GM21526 (cell line): Measurements from ENCODE around the gene SIDT2.

ENCODE experiments used
- ATAC-seq: cut with Tn5 transposase; IDR thresholded peaks from one replicate; pipeline ENCODE4 v1.9.1; 2021; ENCODE audit warnings: moderate library complexity; ENCODE audit not compliant: unreplicated experiment, low FRiP score

Gene SIDT2

DNA sequence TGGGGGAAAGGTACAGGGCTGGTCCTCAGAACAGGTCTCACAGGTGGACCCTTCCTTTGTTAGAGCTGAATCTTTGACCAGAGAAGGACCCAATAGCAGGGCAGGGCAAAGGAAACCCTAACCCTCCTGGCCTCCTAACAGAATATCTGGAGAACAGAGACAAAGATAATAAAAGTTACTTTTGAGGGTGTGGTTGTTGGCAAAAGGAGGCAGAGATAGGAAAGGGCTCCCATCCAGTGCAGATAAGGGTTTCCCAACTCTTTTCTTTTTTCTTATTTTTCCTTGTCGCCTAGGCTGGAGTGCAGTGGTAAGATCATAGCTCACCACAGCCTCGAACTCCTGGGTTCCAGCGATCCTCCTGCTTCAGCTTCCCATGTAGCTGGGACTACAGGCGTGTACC, 41.5 kb downstream of the SIDT2 start:
- ATAC-seq = no peak

DNA sequence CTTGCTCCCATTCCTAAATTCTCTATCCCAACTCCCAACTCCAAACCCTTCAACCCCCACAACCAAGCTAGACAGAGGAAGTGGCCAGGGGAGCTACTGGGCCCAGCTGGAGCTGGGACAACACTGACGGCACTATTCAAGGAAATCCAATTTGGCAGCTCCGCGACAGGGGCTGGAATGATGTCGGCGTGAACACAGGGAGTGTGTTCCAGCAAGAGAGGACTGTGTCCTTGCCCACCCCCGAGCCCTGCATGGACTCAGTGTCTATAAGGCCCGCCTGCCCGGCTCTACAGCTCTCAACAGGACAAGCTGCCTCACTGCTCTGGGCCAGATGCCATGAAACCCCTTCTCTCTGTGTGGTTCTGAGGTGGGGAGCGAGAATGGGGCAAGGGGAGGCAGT, 42.0 kb downstream of the SIDT2 start:
- ATAC-seq = no peak

DNA sequence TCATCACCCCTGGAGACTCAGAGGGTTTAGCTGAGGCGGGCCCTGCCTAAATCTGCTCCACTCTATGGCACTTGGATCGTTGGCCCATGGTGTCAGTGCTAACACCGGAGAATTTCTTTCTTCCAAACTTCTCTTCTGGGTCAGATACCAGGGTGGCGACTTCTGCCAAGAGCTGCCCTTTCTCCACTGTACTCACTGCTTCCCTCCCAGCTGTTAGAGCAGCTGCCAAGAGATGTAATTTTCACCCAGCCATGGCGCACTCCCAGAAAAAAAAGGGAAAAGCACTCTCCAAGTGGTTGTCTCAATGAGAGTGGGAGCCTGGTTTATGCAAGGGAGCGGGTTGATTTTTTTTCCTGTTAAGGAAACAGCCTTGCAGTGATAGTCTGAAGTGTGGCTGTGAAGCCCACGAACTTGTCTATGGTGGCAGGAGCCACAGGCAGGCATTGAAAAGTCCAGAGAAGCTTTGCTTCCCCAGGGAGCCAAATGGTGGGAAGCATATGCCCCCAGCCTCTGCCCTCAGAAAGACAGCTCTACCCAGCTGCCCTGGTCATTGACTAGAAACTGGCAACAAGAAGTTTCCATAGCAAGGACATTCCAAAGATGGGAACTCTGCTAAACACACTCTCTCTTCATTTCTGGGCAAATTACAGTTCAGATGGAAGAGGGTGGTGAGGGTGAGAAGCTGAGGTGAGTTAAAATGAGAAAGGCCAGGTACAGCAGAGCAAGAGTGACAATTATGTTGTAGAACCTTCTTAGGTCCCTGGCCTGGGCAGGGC, 42.6 kb downstream of the SIDT2 start:
- no peak for ATAC-seq

DNA sequence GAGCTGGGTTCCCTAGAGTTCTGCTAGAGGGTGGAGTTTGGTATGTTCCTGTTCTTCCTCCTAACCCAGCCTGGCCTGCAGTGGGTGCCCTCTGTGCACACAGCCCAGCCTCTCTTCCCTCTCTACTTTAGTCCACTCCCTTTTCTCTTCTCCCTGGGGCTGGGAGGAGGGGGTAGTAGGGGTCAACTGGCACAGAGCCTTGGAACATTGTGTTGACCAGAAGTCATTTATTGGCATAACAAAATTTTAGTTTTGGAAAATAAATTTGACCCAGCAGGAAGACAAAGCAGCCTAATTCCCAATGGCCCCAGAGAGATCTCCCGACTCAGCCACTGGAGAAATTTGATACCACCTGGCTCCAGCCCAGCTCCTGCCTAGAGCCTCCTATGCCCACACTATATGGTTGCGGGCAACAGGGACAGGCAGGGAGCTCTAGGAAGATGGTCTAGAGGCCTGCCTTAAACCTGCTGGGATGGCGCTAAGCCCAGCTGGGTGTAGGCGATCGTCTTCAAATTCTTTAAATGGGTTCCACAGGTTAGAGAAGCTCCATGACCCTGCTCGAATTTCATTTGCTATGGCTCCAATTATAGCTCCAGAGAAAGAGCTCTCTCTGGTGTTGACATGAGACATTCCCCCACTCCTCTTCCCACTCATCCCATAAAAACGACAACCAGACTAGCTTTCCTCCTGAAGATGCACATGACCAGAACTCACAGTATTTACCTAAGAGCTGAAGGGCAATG, 43.4 kb downstream of the SIDT2 start:
- ATAC-seq = no peak

DNA sequence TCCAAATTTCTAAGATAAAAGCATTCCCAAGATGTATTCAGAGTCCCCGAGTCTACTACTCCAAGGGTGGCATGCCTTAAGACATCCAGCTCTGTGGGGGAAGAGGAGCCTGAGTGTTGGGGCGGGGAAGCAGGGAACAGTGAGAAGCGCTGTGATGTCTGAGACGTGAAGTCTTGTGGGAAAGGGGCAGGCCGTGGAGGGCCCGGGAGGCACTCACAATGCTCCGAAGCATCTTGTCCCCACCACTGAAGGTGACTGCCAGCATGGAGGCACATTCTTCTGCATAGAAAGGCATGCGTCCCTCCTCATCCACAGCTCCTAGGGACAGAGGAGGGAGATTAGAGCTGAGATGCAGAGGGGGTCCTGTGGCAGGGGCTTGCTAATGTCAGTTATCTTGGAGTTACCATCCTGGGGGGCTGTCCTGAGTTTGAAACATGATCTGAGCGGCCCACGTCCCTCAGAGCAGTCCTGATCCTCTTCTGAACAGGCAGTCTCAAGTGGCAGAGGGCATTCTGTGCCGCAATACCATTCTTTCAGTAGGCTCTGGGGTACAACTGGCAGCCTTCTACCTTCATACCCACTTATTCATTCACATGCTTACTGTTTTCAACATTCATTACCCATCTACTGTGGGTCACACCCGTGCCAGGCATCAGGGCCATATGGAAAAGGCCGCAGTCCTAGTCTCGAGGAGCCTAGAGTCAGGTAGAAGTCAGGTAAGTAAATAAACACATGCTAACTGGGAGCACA, 44.6 kb downstream of the SIDT2 start:
- ATAC-seq = no peak

DNA sequence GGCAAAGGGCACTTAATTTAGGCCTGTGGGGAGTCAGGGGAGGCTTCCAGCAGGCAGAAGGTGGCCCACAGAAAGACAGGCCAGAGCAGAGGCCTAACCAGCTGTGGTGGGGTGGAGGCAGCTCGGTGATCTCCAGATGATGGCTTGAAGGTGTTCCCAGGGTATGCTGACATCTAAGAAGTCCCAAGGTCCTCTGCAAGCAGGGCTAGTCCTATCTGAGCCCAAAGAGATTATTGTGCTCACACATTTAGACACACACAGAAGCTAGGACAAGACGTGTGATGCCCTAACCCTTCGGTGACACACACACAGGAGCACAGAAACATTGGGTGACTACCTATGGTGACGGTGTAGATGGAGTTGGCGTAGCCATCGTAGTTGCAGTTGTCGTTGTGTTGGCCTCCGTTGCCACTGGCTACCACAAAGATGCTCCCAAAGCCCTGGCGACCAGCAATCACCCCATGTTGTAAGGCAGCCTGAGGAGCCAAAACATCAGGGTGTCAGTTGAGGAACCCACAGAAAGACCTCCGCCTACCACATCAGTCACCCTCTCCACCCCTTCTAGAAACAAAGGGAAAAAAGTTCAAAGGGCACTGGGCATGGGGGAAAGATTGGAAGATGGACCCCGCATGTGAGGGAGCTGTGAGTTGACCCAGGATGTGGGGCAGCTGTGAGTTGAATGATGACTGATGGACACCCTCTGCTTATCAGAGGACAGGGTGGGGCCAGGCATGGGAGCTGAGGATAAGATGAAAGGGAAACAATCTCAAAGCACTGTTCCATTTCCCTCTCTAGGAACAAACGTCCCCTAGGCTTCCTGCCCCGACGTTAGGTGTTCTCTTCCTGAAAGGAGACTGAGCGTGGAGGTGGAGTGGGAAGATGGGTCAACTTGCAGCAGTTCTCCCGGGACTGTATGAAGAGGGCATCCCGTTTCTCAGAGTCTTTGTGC, 45.5 kb downstream of the SIDT2 start:
- ATAC-seq = no peak

DNA sequence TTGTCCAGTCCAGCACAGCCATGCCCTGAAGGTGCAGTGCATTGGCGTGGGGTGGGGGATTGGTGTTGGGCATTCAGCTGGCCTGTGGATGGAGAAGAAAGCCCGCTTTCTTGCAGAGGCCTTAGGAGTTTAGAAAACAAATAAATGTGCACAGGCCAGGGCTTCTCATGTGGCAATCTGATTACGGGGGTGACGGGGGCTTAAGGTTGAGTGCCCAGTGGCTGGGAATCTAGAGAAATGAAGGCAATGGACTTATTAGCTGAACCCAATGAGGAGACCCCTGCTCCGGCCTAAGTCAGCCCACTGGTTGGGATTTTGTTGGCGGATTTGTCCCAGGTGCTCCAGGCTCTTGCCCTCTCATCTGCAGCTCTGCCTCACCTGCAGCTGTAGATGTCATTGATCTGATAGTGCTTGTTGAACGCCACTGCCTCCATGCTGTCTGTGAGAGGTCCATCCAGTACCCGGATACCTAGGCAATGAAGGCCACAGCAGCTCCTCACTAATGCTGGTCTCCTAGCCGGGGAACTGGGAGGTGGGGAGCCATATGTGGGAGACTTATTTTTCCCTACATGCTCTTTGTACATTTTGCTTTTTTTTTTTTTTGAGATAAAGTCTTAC, 47.1 kb downstream of the SIDT2 start:
- no peak for ATAC-seq

DNA sequence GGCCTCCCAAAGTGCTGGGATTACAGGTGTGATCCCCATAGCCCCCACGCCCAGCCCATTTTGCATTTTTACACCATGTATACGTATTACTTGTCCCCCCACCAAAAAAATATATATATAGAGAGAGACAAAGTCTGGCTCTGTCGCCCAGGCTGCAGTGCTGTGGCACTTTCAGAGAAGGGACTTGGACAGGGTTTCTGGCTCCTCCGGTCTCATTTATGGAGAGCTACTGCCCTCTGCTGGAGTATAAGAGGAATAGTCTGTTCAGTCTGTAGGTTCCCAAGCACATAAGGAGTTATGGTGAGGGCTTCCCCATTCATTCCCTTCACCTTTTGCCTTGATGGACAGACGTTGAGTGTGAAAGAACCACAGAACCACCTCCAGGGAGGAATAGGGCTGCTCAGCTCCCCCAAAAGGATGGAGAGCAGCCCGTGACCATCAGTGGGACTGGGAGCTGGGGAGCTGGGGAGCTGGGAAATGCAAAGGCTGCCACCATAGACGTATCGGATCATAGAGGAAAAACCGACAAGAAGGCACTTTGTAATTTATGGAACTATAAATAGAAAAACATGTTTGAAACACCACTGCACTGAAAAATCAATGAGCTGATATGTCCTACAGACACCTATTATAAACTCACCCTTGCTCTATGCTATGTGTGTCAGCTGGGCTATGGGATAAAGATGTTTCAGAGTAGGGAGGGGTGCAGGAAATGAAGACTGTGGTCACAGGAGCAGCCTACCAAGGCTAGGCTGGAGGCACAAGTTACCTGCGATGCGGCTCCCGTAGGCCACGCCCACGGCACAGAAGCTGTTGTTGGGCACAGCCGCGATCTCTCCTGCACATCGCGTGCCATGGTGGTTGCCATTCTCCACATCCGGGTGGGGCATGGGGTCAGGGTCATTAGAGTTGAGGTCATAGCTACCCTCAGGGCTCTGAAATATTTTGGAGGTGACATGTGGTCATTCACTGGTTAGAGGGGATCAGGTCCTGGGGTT, 48.1 kb downstream of the SIDT2 start:
- no peak for ATAC-seq

DNA sequence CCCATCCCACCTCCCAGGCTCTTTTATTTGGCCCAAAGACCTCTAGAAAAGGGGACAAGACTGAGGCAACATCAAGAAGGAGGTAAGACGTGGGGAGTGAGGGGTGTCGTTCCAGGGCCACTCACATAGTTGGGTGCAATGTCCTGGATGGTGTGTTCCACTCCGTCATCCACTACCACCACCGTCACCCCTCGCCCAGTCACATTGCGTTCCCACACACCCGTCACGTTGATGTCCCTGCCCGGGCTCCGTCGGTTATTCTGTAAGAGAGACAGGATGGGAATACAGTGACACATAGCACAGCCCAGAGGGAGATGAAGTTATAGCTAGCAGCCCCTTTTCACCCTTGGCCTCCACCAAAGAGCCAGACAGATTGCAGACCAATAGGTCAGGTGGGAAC, 49.5 kb downstream of the SIDT2 start:
- ATAC-seq = no peak

DNA sequence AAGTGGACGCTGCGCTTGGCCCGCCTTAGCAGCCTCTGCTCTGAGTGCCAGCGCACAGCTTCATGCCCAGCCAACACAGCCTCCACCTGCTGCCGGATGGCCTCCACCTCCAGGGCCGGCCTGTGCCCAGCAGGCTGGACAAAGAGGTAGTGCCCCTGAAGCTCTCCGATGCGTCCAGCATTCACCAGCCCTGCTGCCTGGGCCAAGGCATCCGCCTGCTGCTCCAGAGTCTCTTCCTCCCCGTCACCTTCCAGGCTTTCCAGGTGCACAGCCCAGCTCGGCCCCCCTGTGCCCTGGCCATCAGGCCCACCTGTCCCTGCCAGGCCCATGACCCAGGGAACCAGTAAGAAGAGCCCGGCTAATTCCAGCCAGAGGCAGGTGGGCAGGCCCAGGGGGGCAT, 50.9 kb downstream of the SIDT2 start:
- no peak for ATAC-seq

DNA sequence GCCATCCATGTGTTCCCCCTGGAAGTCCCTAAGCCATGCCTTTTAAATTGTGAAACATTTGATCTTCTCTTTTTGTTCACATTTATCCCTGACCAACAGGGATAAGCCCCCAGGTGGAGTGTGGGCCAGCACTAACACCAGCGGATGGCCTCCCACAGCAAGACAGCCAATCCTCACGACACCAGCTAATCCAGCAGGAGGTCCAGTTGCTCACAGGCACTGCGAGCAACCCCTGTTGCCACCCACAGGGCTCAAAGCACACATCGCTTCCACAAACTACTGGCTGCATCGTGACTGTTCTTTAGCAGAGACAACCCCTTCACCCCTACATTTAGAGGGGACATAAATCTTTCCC, 51.4 kb downstream of the SIDT2 start:
- ATAC-seq = no peak

DNA sequence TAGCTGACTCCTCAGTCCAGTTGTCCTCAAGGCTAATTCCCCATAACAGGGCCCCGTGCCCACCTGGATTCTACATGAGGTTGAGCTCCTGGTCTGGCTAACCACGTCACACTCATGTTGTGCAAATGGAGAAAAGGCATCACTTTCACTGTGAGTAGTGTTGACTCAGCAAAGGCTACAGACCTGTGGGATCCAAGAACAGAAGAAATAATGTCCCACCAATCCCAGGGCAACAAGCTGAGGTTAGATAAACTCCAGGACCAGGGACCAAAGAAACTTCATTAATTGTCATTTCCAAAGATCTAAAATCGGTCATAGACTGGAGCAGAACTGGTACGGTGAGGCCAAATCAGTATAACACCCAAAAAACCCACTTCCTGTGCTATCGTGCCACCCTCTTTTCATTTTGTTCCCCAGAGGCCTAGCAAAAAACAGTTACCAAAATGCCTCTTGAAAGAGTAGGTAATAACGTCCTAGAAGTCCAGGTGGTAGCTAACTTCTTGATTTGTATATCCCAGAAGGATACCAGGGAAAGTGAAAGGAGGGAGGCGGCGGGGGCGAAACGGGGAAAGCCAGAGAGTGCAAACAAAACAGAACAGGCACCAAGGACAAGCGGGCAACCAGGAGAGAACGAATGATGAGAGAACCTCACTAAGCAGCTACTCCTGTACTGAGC, 51.9 kb downstream of the SIDT2 start:
- ATAC-seq = no peak

DNA sequence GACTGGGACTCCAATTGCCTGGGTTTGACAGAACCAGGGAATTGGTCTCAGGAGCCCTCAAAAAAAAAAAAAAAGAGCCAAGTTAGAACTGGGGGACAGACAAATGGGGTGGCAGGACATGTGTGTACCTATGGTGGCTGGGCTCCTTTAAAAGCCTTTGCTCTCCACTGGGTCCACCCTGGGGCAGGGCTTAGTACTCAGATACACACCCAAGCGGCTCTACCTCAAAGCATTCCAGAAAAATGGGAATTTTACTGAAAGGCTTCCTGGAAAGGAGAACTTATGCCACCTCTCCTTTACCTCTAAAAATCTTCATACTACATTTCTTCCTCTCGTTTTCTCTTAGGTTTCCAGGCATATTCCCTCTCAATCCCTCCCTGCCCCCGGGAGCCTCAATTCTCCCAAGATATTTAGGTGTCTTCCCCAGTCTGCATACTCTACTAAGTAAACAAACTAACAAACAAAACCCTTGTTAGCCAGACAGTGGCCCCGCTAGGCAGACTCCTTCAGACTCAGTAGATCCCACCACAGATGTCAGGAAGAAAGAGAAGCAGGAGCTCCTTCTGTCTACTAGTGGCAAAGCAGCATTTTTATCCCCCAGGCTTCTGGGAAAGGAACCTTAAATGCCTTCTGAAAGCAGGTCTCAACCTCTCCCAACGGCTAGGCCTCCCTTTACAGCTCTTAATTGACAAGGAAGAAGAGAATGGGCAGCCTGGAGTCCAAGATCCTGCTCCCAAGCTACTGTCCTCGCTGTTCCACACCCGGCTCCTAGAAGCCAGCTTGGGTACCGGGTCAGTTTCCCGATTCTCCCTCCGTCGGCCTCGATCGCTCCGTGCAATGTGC, 52.7 kb downstream of the SIDT2 start:
- no peak for ATAC-seq

DNA sequence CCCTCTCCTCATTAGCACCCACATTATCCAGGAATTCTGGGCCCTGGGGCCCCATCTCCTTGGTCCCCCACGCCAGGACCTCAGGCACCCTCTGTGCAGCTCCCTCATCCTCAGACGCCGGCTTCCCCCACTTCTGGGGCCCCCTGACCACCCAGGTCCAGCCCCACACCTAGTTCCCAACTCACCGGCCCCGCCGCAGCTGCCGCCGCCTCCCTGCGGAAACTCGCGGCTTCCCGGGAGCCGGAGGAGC, 53.2 kb downstream of the SIDT2 start, which contains the start of gene PCSK7:
TSS of gene PCSK7 (minus strand) at position 232 of the 250 bp plus-strand sequence. CDS start 2,229 bp downstream, outside the sequence.
- ATAC-seq = no peak

DNA sequence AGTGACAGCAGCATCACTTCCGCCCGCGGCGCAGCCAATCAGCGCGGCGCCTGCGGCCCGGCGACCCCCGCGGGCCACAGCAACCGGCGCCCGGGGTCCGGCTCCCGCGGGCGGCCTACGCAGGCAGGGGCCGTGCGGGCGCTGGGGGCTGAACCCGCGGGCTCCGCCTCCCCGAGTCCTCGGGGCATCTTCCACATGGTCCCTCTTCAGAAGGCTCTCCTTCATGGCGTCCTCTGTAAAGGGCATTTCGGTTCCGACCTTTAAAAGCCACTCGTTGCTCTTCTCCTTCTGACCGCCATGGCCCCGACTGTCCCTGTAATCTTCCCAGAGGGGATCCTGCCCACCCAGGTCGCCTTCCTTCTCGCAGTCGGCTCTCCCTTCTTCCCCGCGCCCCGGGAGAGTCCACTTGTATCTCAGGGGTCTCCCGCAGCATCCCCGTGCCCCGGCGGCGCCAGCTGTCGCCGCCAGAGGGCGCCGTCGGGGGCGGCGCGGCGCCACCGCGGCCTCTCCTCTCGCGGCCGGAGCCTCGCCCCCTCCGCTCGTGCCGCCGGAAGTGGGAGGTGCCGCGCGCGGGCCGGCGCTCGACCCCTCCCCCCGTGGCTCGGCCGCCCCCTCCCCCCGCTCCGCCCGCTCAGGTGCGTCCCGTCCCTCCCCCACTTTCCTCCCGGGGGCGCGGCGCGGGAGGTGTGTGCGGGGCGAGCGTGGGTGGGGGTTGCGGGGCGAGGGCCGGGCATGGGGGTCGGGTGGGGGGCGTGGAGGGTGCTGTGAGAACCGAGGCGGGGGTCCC, 53.7 kb downstream of the SIDT2 start, which contains the start of gene RNF214:
TSS of gene RNF214 (plus strand) at position 580 of the 787 bp plus-strand sequence. CDS start 1,602 bp downstream, outside the sequence.
- peak; percentile 50 for ATAC-seq

DNA sequence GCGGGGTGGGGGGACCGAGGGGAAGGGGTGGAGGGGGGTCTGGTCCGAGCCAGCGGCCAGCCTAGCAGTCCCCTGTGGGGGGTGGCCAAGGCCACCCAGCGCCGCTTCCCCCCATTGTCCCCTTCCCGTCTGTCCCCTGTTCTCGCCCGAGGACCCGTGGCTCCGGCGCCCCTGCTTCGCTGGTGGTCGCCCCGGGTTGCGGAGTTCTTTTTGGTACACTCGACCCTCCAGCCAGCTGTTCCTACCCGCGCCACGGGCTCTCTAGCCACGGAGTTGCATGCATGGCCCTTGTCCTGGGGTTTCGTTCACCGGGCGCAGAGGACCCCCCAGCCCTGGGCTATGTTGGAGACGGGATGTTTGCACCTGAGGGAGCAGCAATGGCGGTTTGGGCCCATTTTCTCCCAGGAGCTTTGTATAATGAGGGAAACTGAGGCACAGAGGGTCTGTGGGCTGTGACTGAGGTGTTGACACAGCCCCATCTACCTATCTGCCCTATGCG, 54.4 kb downstream of the SIDT2 start:
- ATAC-seq = no peak
